IPS-NIHi7 (cell line): Measurements from ENCODE around the gene HS6ST2.

Experiments
- DNase-seq: peaks from one replicate; pipeline ENCODE4 v3.0.0; 2012; ENCODE audit warnings: mixed read lengths; ENCODE audit errors: extremely low spot score

Gene HS6ST2

DNA sequence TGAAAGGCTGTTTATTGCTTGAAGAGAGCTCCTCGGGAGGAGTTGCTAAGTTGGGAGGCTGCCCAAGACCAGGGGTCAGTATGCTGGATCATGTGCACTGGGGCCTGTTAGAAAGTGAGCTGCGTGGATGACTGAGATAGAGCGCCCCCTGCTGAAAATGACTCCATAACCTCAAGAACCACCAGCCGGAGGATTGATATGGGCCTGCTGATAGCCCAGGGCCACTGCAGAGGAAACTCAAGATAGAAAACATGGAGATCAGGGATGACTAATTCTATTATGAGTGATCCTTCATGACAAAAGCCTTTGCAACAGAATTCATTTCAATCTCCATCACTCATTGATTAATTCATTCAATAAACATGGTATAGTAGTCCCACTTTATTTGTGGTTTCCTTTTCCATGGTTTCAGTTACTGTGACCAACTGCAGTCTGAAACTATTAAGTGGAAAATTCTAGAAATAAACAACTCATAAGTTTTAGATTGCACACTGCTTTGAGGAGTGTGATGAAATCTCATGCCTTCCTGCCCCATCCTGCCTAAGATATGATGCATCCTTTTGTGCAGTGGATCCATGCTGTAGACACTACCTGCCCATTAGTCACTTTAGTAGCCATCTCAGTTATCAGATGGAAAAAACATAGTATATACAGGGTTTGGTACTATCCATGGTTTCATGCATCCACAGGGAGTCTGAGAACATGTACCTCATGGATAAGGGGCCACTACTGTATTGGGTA lies 342.9 kb downstream of the HS6ST2 start:
- peak; percentile 74 for DNase-seq

DNA sequence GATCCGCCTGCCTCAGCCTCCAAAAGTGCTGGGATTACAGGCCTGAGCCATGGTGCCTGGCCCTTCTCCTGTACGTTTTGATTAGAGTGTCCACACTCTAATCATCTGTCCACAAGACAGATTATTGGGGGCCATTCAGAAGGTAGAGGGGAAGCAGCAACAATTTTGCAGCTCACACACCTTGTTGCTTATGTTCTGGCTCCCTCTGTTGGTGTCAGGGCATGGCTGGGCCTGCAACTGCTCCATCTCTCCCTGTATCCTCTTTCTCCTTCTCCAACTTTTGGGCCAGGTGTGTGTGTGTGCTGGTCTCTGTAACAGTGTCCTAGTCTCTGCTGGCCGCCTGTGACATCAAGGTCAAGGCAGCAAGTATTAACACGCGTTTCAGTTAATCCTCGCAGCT lies 344.1 kb downstream of the HS6ST2 start:
- DNase-seq: peak; percentile 48

DNA sequence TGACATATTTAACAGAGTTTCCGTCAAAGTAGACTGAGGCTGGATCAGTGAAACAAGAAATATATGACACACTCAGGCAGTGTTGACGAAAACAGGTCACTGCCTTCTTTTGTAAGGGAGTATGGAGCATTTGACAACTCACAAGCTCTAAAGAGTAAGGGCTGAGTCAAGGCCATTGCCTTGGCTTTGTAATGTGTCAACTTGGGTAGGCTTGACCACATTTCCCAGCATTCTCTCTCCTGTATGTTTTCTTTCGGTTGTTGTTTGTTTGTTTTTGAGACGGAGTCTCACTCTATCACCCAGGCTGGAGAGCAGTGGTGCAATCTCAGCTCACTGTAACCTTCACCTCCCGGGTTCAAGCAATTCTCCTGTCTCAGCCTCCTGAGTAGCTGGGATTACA lies 344.6 kb downstream of the HS6ST2 start:
- DNase-seq: no peak

DNA sequence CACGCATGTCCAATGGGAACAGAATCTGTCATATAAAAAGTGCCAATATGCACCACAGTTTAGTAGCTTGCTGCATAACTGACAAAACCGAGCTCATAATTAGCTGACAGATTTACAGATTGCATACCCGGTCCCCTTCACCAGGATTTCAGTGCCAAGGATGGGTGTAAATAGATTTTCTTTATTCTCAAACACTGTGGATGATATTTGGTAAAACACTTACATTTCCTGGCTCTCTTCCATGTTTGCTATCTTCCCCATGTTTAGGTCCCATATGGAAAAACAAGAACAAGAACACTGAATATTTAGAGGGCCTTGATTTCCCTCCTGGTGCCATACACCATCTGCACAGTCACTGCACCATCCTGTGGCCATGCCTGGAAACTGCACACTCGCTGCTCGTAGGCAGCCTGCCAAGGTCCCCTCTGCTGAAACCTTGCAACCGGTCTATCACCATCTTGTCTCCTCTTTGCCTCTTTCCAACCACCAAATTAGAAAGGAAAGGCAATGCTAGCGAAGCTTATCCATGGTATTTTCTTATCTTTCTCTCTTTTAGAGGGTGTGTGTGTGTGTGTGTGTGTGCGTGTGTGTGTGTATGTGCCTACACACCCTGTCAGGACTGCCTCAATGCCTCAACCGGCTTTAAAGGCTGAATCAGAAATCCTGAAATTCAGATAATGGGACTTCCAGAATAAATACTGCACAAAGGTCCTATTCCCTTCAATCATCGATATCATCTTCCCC lies 345.4 kb downstream of the HS6ST2 start:
- DNase-seq: peak; percentile 69

DNA sequence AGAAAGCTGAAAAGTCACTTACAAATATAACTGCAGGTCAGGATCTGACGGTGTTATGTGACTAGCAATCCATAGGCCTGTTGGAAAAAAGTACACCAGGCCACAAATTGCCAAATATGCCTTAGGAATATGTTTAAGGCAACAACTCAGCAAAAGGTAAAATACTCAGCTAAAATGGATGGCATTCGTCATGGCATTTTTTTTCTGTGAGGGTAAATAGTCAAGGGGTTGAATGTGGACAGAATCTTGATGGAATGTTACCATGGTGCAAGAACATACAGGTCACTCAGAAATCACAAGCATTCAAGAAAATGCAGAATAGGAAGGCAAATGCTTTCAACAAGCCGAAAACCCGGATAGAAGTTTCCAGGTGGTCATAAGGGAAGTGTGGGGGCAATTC lies 347.9 kb downstream of the HS6ST2 start:
- no peak for DNase-seq

DNA sequence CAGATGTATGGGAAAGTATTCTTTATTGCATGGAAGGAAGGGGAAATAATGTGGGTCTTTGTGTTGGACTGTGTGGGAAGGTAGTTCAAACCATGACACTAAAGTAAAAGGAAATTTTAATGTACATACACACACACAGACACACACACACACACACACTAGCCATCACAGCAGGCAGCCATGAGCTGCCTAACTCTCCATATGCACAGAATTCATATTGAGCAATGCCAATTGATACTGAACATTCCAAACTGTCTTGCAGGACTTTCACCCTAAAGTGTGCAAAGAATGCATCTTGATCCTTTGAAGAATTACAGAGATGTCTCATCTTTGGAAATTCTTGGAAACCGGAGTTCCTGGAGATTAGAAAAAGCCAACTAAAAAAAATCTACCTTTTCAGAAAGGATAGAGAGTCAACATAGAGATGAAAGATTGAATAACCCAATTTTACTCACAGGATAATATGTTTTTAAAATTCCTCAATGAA lies 349.0 kb downstream of the HS6ST2 start:
- no peak for DNase-seq

DNA sequence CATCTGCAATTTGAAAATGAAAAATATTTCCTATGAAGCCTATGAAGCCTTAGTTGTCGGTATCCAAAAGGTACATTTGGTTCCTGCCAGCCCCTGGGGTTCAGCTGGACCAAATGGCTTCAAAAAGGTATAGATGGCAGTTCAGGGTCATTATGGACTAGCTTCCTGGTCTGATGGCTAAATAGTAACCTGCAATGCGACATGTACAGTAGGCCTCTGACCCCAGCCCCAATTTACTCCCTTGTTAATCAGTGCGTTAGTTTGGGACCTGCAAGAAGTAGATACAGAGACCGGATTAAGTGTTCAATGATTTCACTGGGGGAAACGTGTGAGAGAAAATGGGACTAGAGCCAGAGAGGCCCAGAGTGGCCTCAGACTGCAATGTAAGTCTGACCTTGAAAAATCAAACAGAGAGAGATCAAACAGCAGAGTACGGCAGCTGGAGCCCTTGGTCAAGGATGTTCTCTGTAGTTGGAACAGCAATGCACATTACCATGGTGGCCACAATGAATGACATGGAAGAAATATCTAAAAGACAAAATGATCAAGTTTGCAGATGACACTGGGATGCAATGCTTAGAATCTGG lies 354.6 kb downstream of the HS6ST2 start:
- DNase-seq: no peak

DNA sequence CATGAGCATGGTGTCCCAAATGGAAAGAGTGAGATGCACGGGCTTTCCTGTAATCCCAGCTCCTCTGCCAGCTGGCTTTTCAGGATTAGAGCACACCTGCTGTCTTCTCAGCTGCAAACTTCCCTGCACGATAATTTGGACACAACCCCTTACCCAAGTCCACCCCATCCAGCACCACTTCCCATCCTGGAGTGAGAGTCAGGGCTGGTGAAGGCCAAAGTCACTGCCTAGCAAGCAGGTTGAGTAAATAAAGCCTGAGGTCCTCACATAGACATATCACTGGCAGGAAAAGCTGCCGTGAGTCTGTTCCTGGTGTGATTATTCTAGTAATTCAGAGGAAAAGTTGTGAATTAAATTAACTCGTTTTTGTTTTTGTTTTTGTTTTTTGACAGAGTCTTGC lies 355.7 kb downstream of the HS6ST2 start:
- DNase-seq: no peak

DNA sequence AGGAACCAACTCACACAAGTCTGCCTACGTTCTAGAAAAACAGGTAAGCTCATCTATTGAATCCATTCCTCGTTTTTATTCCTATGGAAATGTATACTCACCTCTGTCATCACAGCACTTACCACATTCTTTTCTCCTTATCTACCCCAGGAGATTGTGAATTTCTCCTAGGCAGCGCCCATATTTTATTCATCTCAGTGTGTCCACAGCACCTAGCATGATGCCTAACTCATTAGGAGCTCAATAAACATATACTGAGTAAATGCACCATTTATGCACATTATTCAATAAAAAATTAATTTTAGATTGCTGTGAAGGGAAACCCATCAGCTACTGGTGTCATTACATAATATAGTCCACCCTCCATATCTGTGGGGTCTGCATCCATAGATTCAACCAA lies 363.4 kb downstream of the HS6ST2 start:
- DNase-seq: no peak

DNA sequence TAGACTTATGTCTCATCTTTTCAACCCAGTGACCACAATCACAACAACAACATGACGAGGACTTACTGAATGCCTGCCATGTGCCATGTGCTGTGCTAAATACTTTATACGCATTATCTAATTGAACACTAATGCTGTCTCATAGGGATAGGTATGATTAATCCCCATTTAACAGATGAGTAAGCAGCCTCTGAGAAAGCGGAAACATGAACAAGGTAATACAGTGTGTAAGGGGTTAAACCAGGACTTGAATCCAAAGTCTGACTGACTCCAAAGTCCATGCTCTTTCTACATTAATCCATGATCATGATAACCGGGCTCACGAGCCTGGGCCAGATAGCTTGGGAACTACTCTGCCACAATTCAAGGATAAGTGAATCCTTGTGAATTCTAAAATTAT lies 364.3 kb downstream of the HS6ST2 start:
- no peak for DNase-seq

DNA sequence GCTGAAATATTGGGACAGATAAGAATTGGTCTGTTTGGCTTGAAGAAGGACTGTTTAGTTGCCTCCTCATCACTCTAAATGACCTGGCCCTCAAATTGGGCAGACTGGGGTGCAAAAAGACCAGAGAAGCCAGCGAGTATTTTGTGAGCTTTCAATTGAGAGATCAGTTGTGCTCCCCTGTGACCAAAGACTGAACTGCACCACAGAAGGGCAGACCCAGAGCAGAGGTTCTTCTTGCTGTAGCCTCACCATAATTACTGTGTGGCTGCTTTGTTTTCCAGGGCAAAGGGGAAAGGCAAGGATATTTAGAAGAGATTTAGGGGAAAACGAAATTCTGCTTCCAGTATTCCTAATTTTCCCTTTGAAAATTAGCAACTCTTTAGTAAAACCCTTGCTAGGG lies 365.5 kb downstream of the HS6ST2 start:
- DNase-seq: peak; percentile 74

DNA sequence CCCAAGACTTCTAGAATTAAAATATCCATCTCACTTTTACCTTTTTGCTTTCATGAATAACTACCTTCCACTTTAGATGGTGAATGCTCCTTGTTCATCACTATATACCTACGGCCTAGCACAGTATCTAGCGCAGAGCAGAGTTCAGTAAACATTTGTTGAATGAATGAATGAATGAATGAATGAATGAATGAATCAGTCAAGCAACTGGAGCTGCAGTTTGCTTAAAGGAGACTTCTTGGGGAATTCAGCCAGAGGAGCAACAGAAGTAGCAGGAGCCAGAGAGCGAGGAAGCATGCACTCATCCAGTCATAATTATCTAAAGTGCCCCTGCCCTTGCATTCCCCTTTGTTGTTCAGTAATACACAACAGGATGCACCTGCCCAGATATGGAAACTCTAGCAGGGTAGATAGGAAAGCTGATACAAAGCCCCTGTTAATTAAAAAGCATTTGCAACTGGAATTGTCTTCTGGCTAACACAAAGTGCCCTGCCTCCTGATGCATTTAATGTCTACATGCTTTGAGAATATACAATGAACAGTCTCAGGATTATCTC lies 366.6 kb downstream of the HS6ST2 start:
- no peak for DNase-seq

DNA sequence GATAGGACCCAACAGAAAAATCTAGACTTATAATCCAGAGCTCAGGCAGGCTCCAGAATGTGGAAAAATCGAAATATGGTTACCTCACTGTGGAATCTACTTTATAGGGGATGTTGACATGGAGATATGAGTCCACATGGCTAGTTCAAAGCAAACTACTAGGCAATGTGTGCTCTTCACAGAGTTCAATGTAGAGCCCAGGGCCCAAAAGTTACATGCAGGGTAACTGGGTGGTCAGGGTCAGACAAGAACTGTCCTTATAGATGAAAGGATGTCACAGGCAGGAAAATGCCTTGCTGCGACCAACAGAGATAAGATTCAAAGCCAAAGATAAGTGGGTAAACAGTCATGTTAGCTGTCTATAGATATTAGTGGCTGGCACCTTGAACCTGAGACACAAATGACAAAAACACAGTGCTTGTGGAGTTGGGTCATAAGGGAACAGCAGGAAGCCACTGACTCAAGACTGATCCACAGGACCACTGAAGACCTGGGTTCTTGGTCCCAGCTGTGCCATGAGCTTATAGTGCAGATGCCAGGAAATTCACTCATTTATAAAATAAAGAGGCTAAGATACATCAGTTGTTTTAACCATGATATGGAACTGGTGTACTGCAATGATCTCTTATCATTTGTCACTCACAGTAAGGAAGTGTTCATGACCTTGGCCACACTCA lies 367.9 kb downstream of the HS6ST2 start:
- no peak for DNase-seq

DNA sequence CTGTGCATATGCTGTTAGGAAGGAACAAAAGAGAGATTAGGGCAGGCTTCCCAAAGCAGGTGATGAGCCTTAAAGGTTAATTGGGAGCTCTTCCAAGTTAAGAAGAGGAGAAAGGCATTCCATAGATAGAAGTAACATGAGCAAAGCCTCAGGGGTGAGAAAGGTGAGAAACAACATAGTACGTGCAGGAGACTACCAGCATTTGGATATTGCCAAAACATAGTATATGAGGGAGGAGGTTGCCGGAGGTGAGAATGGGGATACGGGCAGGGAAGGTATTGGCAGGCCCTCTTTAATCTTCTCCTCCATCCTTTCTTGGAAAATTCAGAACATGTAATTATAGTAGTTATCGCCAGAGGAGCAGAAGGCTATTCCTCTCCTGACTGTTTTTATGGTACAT lies 373.5 kb downstream of the HS6ST2 start:
- DNase-seq: no peak

DNA sequence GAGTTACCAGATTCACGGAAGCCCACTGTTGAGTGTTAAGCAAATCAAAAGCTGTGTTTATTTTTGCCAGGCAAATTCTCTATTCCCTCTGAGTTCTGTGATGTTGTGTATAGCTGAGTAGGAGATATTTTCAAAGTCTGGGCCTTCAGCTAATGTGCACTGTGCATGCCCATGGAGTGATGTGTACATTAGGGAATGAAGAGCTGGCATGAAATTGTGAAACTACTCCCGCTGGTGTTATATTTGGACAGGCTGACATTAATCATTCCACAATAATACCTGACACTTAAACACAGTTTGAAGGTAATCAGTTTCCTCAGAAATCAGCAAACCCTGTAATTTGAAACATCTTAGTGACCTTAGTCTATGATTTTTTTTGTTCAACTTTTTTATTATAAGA lies 381.5 kb downstream of the HS6ST2 start:
- DNase-seq: no peak
